Body of pancreas (tissue), 4 donors: Measurements from ENCODE around the gene IQCC.

ENCODE experiments used
- POLR2A ChIP-seq, 3 donors: fragments of 450-650 bp; IDR thresholded peaks; one replicate each; pipeline ENCODE4 v1.6.1; 2016; ENCODE audit warnings: antibody characterized with exemption in 3 of 3, mild to moderate bottlenecking in 2 of 3
- TF ChIP-seq, protein P1 (sequence below), 7 experiments: fragments of 450-650 bp in 4 of 7; fragments of 200-600 bp in 3 of 7; sonication (generic) in 3 of 7; IDR thresholded peaks; one replicate each; pipeline ENCODE4 v1.5.1; 2016 to 2019; ENCODE audit warnings: antibody characterized with exemption in 7 of 7

DNA sequence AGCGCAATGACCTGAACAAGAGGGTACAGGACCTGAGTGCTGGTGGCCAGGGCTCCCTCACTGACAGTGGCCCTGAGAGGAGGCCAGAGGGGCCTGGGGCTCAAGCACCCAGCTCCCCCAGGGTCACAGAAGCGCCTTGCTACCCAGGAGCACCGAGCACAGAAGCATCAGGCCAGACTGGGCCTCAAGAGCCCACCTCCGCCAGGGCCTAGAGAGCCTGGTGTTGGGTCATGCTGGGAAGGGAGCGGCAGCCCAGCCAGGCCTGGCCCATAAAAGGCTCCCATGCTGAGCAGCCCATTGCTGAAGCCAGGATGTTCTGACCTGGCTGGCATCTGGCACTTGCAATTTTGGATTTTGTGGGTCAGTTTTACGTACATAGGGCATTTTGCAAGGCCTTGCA lies 10.5 kb upstream of the IQCC start:
- TF ChIP-seq, protein P1, sequence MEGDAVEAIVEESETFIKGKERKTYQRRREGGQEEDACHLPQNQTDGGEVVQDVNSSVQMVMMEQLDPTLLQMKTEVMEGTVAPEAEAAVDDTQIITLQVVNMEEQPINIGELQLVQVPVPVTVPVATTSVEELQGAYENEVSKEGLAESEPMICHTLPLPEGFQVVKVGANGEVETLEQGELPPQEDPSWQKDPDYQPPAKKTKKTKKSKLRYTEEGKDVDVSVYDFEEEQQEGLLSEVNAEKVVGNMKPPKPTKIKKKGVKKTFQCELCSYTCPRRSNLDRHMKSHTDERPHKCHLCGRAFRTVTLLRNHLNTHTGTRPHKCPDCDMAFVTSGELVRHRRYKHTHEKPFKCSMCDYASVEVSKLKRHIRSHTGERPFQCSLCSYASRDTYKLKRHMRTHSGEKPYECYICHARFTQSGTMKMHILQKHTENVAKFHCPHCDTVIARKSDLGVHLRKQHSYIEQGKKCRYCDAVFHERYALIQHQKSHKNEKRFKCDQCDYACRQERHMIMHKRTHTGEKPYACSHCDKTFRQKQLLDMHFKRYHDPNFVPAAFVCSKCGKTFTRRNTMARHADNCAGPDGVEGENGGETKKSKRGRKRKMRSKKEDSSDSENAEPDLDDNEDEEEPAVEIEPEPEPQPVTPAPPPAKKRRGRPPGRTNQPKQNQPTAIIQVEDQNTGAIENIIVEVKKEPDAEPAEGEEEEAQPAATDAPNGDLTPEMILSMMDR (IDR thresholded peaks at IDR 0.05) = no peak
- no peak for TF ChIP-seq POLR2A (IDR thresholded peaks at IDR 0.05)
